Activated naive CD4-positive, alpha-beta T cell treated with anti-CD3 and anti-CD28 coated beads, Interleukin-2, amount 50 U/mL, for 72 hours (primary cell): Measurements from ENCODE around the gene PRKCD. TPM values are rescaled to one million over a fixed set of nuclear protein-coding genes. Genes with fewer than 3 reads are reported as not detected.

ENCODE experiments used
- ATAC-seq, 2 donors: fragments of 150-1000 bp; cut with Tn5 transposase; 2 replicates each; pipeline ENCODE4 v1.10.0; 2021; ENCODE audit warnings: mild to moderate bottlenecking in 2 of 2, moderate library complexity in 2 of 2
- DNase-seq, 2 donors: peaks; one replicate each; pipeline ENCODE4 v3.0.0; 2021 to 2022; ENCODE audit warnings: low spot score in 2 of 2
- H3K27ac Mint-ChIP-seq, 2 donors: one replicate each; pipeline ENCODE4 v1.8.0; 2022; ENCODE audit warnings: mild to moderate bottlenecking in 2 of 2, mixed read lengths in 2 of 2
- H3K36me3 Mint-ChIP-seq, 2 donors: one replicate each; pipeline ENCODE4 v1.8.0; 2022; ENCODE audit warnings: mixed read lengths in 2 of 2
- H3K9me3 Mint-ChIP-seq, 2 donors: one replicate each; pipeline ENCODE4 v1.8.0; 2022; ENCODE audit warnings: mixed read lengths in 2 of 2
- total RNA-seq, 2 donors: library from RNA; stranded (reverse); gene quantifications; one replicate each; pipeline ENCODE4 v1.2.3, GENCODE V29; 2022

The PRKCD gene
- total RNA-seq, 2 donors from 2014 or later: 3.4 to 22.5 TPM

GRCh38 chr3:53202331-53203015 lies 41.5 kb downstream of the PRKCD start:
- peak overlapping the region in 1 of 2 donors; percentile 53 for H3K27ac Mint-ChIP-seq
- H3K9me3 Mint-ChIP-seq: no peaks in the 10 kb centered on the region
- ATAC-seq (no peak), DNase-seq (no peak)
- H3K36me3 Mint-ChIP-seq: peaks cover 0 to 7% of the 10 kb centered on the region in 2 donors

- Mint-ChIP-seq H3K36me3 (peaks cover 4 to 7% of the 10 kb centered on the region in 2 donors), H3K9me3 (peaks cover 3 to 9% of the 10 kb centered on the region in 2 donors), H3K27ac (no peak overlapping the region)
- DNase-seq: no peak
- ATAC-seq: peak; percentile 43 to 76
Observed at GRCh38 chr3:53211706-53212702, 51.0 kb downstream of the PRKCD start.

GRCh38 chr3:53213276-53213675 lies 52.3 kb downstream of the PRKCD start:
- peaks cover 0 to 6% of the 10 kb centered on the region in 2 donors for H3K36me3 Mint-ChIP-seq
- no peak overlapping the region for H3K27ac Mint-ChIP-seq
- ATAC-seq (no peak), DNase-seq (no peak)
- H3K9me3 Mint-ChIP-seq: peaks cover 3 to 9% of the 10 kb centered on the region in 2 donors

GRCh38 chr3:53215816-53216215 lies 54.8 kb downstream of the PRKCD start:
- Mint-ChIP-seq H3K9me3 (no peaks in the 10 kb centered on the region), H3K27ac (no peak overlapping the region), H3K36me3 (no peaks in the 10 kb centered on the region)
- ATAC-seq: no peak
- DNase-seq: no peak

- H3K9me3 Mint-ChIP-seq: no peaks in the 10 kb centered on the region
- no peak for ATAC-seq
- H3K27ac Mint-ChIP-seq: no peak overlapping the region
- no peak for DNase-seq
- no peaks in the 10 kb centered on the region for H3K36me3 Mint-ChIP-seq
Observed at GRCh38 chr3:53216723-53217122, 55.7 kb downstream of the PRKCD start.

GRCh38 chr3:53217175-53217574 lies 56.2 kb downstream of the PRKCD start:
- no peaks in the 10 kb centered on the region for H3K36me3 Mint-ChIP-seq
- H3K27ac Mint-ChIP-seq: no peak overlapping the region
- H3K9me3 Mint-ChIP-seq: no peaks in the 10 kb centered on the region
- DNase-seq (no peak), ATAC-seq (no peak)

- Mint-ChIP-seq H3K9me3 (no peaks in the 10 kb centered on the region), H3K27ac (peak overlapping the region in 1 of 2 donors; percentile 1), H3K36me3 (no peaks in the 10 kb centered on the region)
- ATAC-seq: no peak
- DNase-seq: no peak
Observed at GRCh38 chr3:53218131-53218530, 57.1 kb downstream of the PRKCD start.

- peak; percentile 89 to 92 for ATAC-seq
- DNase-seq: peak; percentile 78 to 88
- no peaks in the 10 kb centered on the region for H3K36me3 Mint-ChIP-seq
- H3K27ac Mint-ChIP-seq: peak overlapping the region in 1 of 2 donors; percentile 47
- no peaks in the 10 kb centered on the region for H3K9me3 Mint-ChIP-seq
Observed at GRCh38 chr3:53219895-53220483, 59.0 kb downstream of the PRKCD start.

- ATAC-seq: no peak
- Mint-ChIP-seq H3K27ac (peak overlapping the region in 1 of 2 donors; percentile 84), H3K9me3 (no peaks in the 10 kb centered on the region)
Observed at GRCh38 chr3:53221345-53221744, 60.3 kb downstream of the PRKCD start.

GRCh38 chr3:53221827-53222182 lies 60.8 kb downstream of the PRKCD start:
- no peak for ATAC-seq
- Mint-ChIP-seq H3K36me3 (no peaks in the 10 kb centered on the region), H3K9me3 (no peaks in the 10 kb centered on the region), H3K27ac (peak overlapping the region in 1 of 2 donors; percentile 84)
- DNase-seq: no peak

More at GRCh38 chr3:53221345-53221744, 60.3 kb downstream of the PRKCD start:
- DNase-seq: no peak
- H3K36me3 Mint-ChIP-seq: no peaks in the 10 kb centered on the region

- H3K36me3 Mint-ChIP-seq: no peaks in the 10 kb centered on the region
- ATAC-seq: no peak
- H3K27ac Mint-ChIP-seq: peak overlapping the region; percentile 36 to 44
- H3K9me3 Mint-ChIP-seq: no peaks in the 10 kb centered on the region
- DNase-seq: no peak
Observed at GRCh38 chr3:53222183-53222901, 61.3 kb downstream of the PRKCD start.

- Mint-ChIP-seq H3K27ac (peak overlapping the region in 1 of 2 donors; percentile 44), H3K9me3 (no peaks in the 10 kb centered on the region)
Observed at GRCh38 chr3:53223025-53223424, 62.0 kb downstream of the PRKCD start.

GRCh38 chr3:53223541-53223966 lies 62.5 kb downstream of the PRKCD start:
- H3K9me3 Mint-ChIP-seq: no peaks in the 10 kb centered on the region
- no peak for DNase-seq
- ATAC-seq: no peak
- no peak overlapping the region for H3K27ac Mint-ChIP-seq
- H3K36me3 Mint-ChIP-seq: no peaks in the 10 kb centered on the region

More at GRCh38 chr3:53223025-53223424, 62.0 kb downstream of the PRKCD start:
- DNase-seq: no peak
- ATAC-seq: no peak
- H3K36me3 Mint-ChIP-seq: no peaks in the 10 kb centered on the region

- H3K36me3 Mint-ChIP-seq: no peaks in the 10 kb centered on the region
- H3K9me3 Mint-ChIP-seq: no peaks in the 10 kb centered on the region
- DNase-seq (no peak), ATAC-seq (no peak)
- peak overlapping the region in 1 of 2 donors; percentile 19 for H3K27ac Mint-ChIP-seq
Observed at GRCh38 chr3:53224026-53224425, 63.0 kb downstream of the PRKCD start.

GRCh38 chr3:53224536-53224935 lies 63.5 kb downstream of the PRKCD start:
- Mint-ChIP-seq H3K27ac (peak overlapping the region in 1 of 2 donors; percentile 19), H3K9me3 (no peaks in the 10 kb centered on the region), H3K36me3 (no peaks in the 10 kb centered on the region)
- no peak for ATAC-seq
- no peak for DNase-seq

- no peaks in the 10 kb centered on the region for H3K9me3 Mint-ChIP-seq
- ATAC-seq (no peak), DNase-seq (no peak)
- no peaks in the 10 kb centered on the region for H3K36me3 Mint-ChIP-seq
- H3K27ac Mint-ChIP-seq: no peak overlapping the region
Observed at GRCh38 chr3:53225181-53225580, 64.2 kb downstream of the PRKCD start.
